GM23338 (cell line): ENCODE measurements around the gene NPAS3. TPM values are rescaled to one million over a fixed set of nuclear protein-coding genes. Genes with fewer than 3 reads are reported as not detected.

ENCODE experiments used
- ATAC-seq: fragments of 200-7000 bp; cut with Tn5 transposase; 3 replicates; pipeline ENCODE4 v1.9.1; 2020
- DNase-seq: peaks from one replicate; pipeline ENCODE4 v3.0.0-alpha.2; 2015; ENCODE audit warnings: low spot score
- H2AFZ ChIP-seq: fragments of 200-600 bp; sonication (generic); 2 replicates; pipeline ENCODE4 v1.8.0; 2016; ENCODE audit warnings: antibody characterized with exemption, mild to moderate bottlenecking, moderate library complexity
- H3F3A ChIP-seq: fragments of 200-600 bp; sonication (generic); replicated peaks from 2 replicates; pipeline ENCODE4 v1.8.0; 2017; ENCODE audit warnings: antibody characterized with exemption, mixed run types, low read depth
- H3K27ac ChIP-seq: fragments of 200-600 bp; sonication (generic); 2 replicates; pipeline ENCODE4 v1.6.1; 2016; ENCODE audit warnings: low read depth
- H3K27me3 ChIP-seq: fragments of 200-600 bp; sonication (generic); 2 replicates; pipeline ENCODE4 v1.8.0; 2016; ENCODE audit warnings: mild to moderate bottlenecking, mixed run types, moderate library complexity; ENCODE audit not compliant: insufficient read depth
- H3K36me3 ChIP-seq: fragments of 200-600 bp; sonication (generic); 2 replicates; pipeline ENCODE4 v1.8.0; 2016; ENCODE audit warnings: mild to moderate bottlenecking; ENCODE audit not compliant: insufficient read depth
- H3K4me1 ChIP-seq: fragments of 200-600 bp; sonication (generic); 2 replicates; pipeline ENCODE4 v1.8.0; 2016; ENCODE audit warnings: mild to moderate bottlenecking, moderate library complexity; ENCODE audit not compliant: insufficient read depth
- H3K4me2 ChIP-seq: fragments of 200-600 bp; sonication (generic); 2 replicates; pipeline ENCODE4 v1.7.1; 2017; ENCODE audit warnings: mixed run types
- H3K4me3 ChIP-seq: fragments of 200-600 bp; sonication (generic); 2 replicates; pipeline ENCODE4 v1.6.1; 2016; ENCODE audit warnings: mixed run types
- H3K79me2 ChIP-seq: fragments of 200-600 bp; sonication (generic); replicated peaks from 2 replicates; pipeline ENCODE4 v1.8.0; 2017; ENCODE audit warnings: mild to moderate bottlenecking; ENCODE audit not compliant: insufficient read depth
- H3K9me2 ChIP-seq: fragments of 200-600 bp; sonication (generic); 2 replicates; pipeline ENCODE4 v1.8.0; 2017; ENCODE audit not compliant: insufficient read depth
- H4K20me1 ChIP-seq: fragments of 200-600 bp; sonication (generic); replicated peaks from 2 replicates; pipeline ENCODE4 v1.8.0; 2017; ENCODE audit warnings: mild to moderate bottlenecking; ENCODE audit not compliant: insufficient read depth
- H3K27ac Mint-ChIP-seq: 2 replicates; pipeline ENCODE4 v1.8.0; 2020; ENCODE audit warnings: inconsistent platforms, mild to moderate bottlenecking, moderate library complexity, mixed read lengths
- H3K27me3 Mint-ChIP-seq: 3 replicates; pipeline ENCODE4 v1.8.0; 2022; ENCODE audit warnings: low read depth, mild to moderate bottlenecking, moderate library complexity, mixed read lengths, inconsistent platforms; ENCODE audit not compliant: insufficient read depth, poor library complexity
- H3K36me3 Mint-ChIP-seq: 3 replicates; pipeline ENCODE4 v1.8.0; 2021; ENCODE audit warnings: low read depth, mild to moderate bottlenecking, inconsistent platforms, moderate library complexity, mixed read lengths
- H3K4me1 Mint-ChIP-seq: 3 replicates; pipeline ENCODE4 v1.8.0; 2020; ENCODE audit warnings: mild to moderate bottlenecking, inconsistent platforms, mixed read lengths
- H3K4me3 Mint-ChIP-seq: 3 replicates; pipeline ENCODE4 v1.8.0; 2021; ENCODE audit warnings: moderate library complexity, mild to moderate bottlenecking, inconsistent platforms, mixed read lengths
- H3K9me3 Mint-ChIP-seq: 3 replicates; pipeline ENCODE4 v1.8.0; 2020; ENCODE audit warnings: moderate library complexity, mild to moderate bottlenecking, inconsistent platforms, mixed read lengths
- CREB1 ChIP-seq: fragments of 250-450 bp; sonication (Bioruptor Pico); IDR thresholded peaks from 2 replicates; pipeline ENCODE4 v1.5.0; 2020; ENCODE audit warnings: low read depth, mild to moderate bottlenecking, moderate library complexity
- EZH2 ChIP-seq: fragments of 200-600 bp; sonication (generic); IDR thresholded peaks from one replicate; pipeline ENCODE4 v1.8.0; 2017; ENCODE audit warnings: antibody characterized with exemption, mild to moderate bottlenecking, low read depth; ENCODE audit not compliant: unreplicated experiment
- EZH2phosphoT487 ChIP-seq: fragments of 200-600 bp; sonication (generic); IDR thresholded peaks from one replicate; pipeline ENCODE4 v1.8.1; 2018; ENCODE audit warnings: antibody characterized with exemption; ENCODE audit not compliant: unreplicated experiment
- JUNB ChIP-seq: IDR thresholded peaks from one replicate; pipeline ENCODE4 v1.6.1; 2016; ENCODE audit warnings: antibody characterized with exemption; ENCODE audit not compliant: unreplicated experiment
- NANOG ChIP-seq: IDR thresholded peaks from 2 replicates; pipeline ENCODE4 v1.6.1; 2016; ENCODE audit warnings: antibody characterized with exemption, borderline replicate concordance
- POLR2AphosphoS5 ChIP-seq: IDR thresholded peaks from 2 replicates; pipeline ENCODE4 v1.6.1; 2016; ENCODE audit warnings: antibody characterized with exemption, low read depth
- STAT1 ChIP-seq: IDR thresholded peaks from one replicate; pipeline ENCODE4 v1.6.1; 2016; ENCODE audit warnings: antibody characterized with exemption; ENCODE audit not compliant: unreplicated experiment
- ZNF114 ChIP-seq: fragments of 250-450 bp; sonication (Bioruptor Pico); IDR thresholded peaks from 2 replicates; pipeline ENCODE4 v1.5.0; 2020; ENCODE audit warnings: mild to moderate bottlenecking, moderate library complexity
- ZNF331 ChIP-seq: fragments of 250-450 bp; sonication (Bioruptor Pico); IDR thresholded peaks from 2 replicates; pipeline ENCODE4 v1.5.0; 2020; ENCODE audit warnings: low read depth, mild to moderate bottlenecking, moderate library complexity
- polyA plus RNA-seq: library from polyadenylated mRNA; unstranded; fragments of >200 nt; fragmentation: Nextera tagmentation; extraction: Ambion mirVana; gene quantifications from 2 replicates; pipeline ENCODE4 v1.2.1, GENCODE V29; 2016
- total RNA-seq: library from RNA; depleted of rRNA; stranded (reverse); fragments of >200 nt; shearing (Covaris generic); gene quantifications from 2 replicates; pipeline ENCODE4 v1.2.3, GENCODE V29; 2014
- TF ChIP-seq, protein P1 (sequence below): IDR thresholded peaks from 2 replicates; pipeline ENCODE4 v1.6.1; 2016; ENCODE audit warnings: antibody characterized with exemption
- TF ChIP-seq, protein P2 (sequence below), 2 experiments: fragments of 200-600 bp in 1 of 2; sonication (generic) in 1 of 2; conservative IDR thresholded peaks; 2 replicates each; pipeline versions ENCODE4 v1.5.1 to v1.6.1; 2016 to 2017; ENCODE audit warnings: antibody characterized with exemption in 2 of 2, low read depth in 2 of 2, mild to moderate bottlenecking in 2 of 2, moderate library complexity in 1 of 2
- TF ChIP-seq, protein P3 (sequence below): fragments of 250-450 bp; sonication (Bioruptor Pico); IDR thresholded peaks from 2 replicates; pipeline ENCODE4 v1.5.0; 2020; ENCODE audit warnings: mild to moderate bottlenecking, moderate library complexity
- TF ChIP-seq, protein P4 (sequence below): IDR thresholded peaks from one replicate; pipeline ENCODE4 v1.6.1; 2018; ENCODE audit warnings: antibody characterized with exemption; ENCODE audit not compliant: unreplicated experiment

The NPAS3 gene
- total and polyA plus RNA-seq, 2 experiments from 2014 or later: 0.17 to 0.19 TPM

DNA sequence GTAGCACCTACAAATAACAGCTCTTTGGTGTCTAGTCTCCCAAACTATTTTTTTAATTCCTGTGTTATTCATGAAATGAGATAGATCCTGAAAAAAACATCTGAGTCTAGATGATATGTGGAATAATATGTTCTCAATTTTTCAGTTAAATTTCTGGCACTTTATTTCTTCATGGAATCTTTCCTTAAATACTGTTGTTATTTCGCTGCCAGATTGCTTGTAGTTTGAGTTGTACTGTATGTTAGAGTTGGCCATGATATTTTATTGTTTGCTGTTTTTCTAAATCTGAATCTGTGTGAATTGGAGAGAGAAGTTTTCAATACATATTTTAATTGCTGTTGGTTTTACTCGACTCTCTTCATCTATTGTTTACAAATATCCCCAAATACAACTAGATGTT lies 511.7 kb downstream of the NPAS3 start (continued):
- TF ChIP-seq CREB1 (CRISPR knock-in tag): no peak

GRCh38 chr14:33451211-33451610 lies 512.5 kb downstream of the NPAS3 start:
- DNase-seq: no peak
- no peak overlapping the region for H3K27ac Mint-ChIP-seq
- Histone ChIP-seq H3K36me3 (no peaks in the 10 kb centered on the region; the same call in 1 of the 2 replicates), H3K27ac (no peak overlapping the region), H3K4me3 (no peak overlapping the region), H3K79me2 (no peaks in the 10 kb centered on the region), H3K4me2 (no peak overlapping the region), H3K9me2 (peaks cover 13% of the 10 kb centered on the region; the same call in 1 of the 2 replicates), H3K4me1 (peaks cover 3% of the 10 kb centered on the region; the same call in 1 of the 2 replicates), H2AFZ (no peak overlapping the region), H4K20me1 (no peaks in the 10 kb centered on the region), H3F3A (no peaks in the 10 kb centered on the region), H3K27me3 (no peaks in the 10 kb centered on the region)
- peaks cover 16% of the 10 kb centered on the region; the same call in 2 of the 3 replicates for H3K4me1 Mint-ChIP-seq
- no peak for ATAC-seq
- H3K36me3 Mint-ChIP-seq: no peaks in the 10 kb centered on the region
- peaks cover 4% of the 10 kb centered on the region for H3K27me3 Mint-ChIP-seq
- no peak overlapping the region for H3K4me3 Mint-ChIP-seq
- no peak for TF ChIP-seq EZH2
- TF ChIP-seq ZNF114 (CRISPR knock-in tag): no peak
- TF ChIP-seq CREB1 (CRISPR knock-in tag): no peak
- TF ChIP-seq, protein P1, sequence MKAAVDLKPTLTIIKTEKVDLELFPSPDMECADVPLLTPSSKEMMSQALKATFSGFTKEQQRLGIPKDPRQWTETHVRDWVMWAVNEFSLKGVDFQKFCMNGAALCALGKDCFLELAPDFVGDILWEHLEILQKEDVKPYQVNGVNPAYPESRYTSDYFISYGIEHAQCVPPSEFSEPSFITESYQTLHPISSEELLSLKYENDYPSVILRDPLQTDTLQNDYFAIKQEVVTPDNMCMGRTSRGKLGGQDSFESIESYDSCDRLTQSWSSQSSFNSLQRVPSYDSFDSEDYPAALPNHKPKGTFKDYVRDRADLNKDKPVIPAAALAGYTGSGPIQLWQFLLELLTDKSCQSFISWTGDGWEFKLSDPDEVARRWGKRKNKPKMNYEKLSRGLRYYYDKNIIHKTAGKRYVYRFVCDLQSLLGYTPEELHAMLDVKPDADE: no peak
- TF ChIP-seq, protein P2, sequence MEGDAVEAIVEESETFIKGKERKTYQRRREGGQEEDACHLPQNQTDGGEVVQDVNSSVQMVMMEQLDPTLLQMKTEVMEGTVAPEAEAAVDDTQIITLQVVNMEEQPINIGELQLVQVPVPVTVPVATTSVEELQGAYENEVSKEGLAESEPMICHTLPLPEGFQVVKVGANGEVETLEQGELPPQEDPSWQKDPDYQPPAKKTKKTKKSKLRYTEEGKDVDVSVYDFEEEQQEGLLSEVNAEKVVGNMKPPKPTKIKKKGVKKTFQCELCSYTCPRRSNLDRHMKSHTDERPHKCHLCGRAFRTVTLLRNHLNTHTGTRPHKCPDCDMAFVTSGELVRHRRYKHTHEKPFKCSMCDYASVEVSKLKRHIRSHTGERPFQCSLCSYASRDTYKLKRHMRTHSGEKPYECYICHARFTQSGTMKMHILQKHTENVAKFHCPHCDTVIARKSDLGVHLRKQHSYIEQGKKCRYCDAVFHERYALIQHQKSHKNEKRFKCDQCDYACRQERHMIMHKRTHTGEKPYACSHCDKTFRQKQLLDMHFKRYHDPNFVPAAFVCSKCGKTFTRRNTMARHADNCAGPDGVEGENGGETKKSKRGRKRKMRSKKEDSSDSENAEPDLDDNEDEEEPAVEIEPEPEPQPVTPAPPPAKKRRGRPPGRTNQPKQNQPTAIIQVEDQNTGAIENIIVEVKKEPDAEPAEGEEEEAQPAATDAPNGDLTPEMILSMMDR (conservative IDR thresholded peaks at IDR 0.05; ENCODE audit: low read depth in 2 of 2): no peak
- TF ChIP-seq JUNB: no peak
- TF ChIP-seq EZH2phosphoT487: no peak
- no peak for TF ChIP-seq STAT1
- no peak for TF ChIP-seq POLR2AphosphoS5
- no peak for TF ChIP-seq NANOG
- no peak for TF ChIP-seq ZNF331 (CRISPR knock-in tag)
- TF ChIP-seq, protein P3, sequence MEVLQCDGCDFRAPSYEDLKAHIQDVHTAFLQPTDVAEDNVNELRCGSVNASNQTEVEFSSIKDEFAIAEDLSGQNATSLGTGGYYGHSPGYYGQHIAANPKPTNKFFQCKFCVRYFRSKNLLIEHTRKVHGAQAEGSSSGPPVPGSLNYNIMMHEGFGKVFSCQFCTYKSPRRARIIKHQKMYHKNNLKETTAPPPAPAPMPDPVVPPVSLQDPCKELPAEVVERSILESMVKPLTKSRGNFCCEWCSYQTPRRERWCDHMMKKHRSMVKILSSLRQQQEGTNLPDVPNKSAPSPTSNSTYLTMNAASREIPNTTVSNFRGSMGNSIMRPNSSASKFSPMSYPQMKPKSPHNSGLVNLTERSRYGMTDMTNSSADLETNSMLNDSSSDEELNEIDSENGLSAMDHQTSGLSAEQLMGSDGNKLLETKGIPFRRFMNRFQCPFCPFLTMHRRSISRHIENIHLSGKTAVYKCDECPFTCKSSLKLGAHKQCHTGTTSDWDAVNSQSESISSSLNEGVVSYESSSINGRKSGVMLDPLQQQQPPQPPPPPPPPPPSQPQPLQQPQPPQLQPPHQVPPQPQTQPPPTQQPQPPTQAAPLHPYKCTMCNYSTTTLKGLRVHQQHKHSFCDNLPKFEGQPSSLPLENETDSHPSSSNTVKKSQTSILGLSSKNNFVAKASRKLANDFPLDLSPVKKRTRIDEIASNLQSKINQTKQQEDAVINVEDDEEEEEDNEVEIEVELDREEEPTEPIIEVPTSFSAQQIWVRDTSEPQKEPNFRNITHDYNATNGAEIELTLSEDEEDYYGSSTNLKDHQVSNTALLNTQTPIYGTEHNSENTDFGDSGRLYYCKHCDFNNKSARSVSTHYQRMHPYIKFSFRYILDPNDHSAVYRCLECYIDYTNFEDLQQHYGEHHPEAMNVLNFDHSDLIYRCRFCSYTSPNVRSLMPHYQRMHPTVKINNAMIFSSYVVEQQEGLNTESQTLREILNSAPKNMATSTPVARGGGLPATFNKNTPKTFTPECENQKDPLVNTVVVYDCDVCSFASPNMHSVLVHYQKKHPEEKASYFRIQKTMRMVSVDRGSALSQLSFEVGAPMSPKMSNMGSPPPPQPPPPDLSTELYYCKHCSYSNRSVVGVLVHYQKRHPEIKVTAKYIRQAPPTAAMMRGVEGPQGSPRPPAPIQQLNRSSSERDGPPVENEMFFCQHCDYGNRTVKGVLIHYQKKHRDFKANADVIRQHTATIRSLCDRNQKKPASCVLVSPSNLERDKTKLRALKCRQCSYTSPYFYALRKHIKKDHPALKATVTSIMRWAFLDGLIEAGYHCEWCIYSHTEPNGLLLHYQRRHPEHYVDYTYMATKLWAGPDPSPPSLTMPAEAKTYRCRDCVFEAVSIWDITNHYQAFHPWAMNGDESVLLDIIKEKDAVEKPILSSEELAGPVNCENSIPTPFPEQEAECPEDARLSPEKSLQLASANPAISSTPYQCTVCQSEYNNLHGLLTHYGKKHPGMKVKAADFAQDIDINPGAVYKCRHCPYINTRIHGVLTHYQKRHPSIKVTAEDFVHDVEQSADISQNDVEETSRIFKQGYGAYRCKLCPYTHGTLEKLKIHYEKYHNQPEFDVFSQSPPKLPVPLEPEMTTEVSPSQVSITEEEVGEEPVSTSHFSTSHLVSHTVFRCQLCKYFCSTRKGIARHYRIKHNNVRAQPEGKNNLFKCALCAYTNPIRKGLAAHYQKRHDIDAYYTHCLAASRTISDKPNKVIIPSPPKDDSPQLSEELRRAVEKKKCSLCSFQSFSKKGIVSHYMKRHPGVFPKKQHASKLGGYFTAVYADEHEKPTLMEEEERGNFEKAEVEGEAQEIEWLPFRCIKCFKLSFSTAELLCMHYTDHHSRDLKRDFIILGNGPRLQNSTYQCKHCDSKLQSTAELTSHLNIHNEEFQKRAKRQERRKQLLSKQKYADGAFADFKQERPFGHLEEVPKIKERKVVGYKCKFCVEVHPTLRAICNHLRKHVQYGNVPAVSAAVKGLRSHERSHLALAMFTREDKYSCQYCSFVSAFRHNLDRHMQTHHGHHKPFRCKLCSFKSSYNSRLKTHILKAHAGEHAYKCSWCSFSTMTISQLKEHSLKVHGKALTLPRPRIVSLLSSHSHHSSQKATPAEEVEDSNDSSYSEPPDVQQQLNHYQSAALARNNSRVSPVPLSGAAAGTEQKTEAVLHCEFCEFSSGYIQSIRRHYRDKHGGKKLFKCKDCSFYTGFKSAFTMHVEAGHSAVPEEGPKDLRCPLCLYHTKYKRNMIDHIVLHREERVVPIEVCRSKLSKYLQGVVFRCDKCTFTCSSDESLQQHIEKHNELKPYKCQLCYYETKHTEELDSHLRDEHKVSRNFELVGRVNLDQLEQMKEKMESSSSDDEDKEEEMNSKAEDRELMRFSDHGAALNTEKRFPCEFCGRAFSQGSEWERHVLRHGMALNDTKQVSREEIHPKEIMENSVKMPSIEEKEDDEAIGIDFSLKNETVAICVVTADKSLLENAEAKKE (CRISPR knock-in tag): no peak
- TF ChIP-seq, protein P4, sequence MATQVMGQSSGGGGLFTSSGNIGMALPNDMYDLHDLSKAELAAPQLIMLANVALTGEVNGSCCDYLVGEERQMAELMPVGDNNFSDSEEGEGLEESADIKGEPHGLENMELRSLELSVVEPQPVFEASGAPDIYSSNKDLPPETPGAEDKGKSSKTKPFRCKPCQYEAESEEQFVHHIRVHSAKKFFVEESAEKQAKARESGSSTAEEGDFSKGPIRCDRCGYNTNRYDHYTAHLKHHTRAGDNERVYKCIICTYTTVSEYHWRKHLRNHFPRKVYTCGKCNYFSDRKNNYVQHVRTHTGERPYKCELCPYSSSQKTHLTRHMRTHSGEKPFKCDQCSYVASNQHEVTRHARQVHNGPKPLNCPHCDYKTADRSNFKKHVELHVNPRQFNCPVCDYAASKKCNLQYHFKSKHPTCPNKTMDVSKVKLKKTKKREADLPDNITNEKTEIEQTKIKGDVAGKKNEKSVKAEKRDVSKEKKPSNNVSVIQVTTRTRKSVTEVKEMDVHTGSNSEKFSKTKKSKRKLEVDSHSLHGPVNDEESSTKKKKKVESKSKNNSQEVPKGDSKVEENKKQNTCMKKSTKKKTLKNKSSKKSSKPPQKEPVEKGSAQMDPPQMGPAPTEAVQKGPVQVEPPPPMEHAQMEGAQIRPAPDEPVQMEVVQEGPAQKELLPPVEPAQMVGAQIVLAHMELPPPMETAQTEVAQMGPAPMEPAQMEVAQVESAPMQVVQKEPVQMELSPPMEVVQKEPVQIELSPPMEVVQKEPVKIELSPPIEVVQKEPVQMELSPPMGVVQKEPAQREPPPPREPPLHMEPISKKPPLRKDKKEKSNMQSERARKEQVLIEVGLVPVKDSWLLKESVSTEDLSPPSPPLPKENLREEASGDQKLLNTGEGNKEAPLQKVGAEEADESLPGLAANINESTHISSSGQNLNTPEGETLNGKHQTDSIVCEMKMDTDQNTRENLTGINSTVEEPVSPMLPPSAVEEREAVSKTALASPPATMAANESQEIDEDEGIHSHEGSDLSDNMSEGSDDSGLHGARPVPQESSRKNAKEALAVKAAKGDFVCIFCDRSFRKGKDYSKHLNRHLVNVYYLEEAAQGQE: no peak
- H3K9me3 Mint-ChIP-seq: no peaks in the 10 kb centered on the region
